HG02623 (cell line): ENCODE data around the gene TPP2.
A peak's percentile ranks its signal among the peaks of the same experiment; 100 is the strongest.

Source experiments
- ATAC-seq: cut with Tn5 transposase; IDR thresholded peaks from one replicate; pipeline ENCODE4 v1.9.1; 2021; ENCODE audit warnings: moderate library complexity; ENCODE audit not compliant: unreplicated experiment

Gene TPP2

GRCh38 chr13:102651892-102652291, 55.1 kb downstream of the TPP2 start:
- ATAC-seq = no peak

DNA sequence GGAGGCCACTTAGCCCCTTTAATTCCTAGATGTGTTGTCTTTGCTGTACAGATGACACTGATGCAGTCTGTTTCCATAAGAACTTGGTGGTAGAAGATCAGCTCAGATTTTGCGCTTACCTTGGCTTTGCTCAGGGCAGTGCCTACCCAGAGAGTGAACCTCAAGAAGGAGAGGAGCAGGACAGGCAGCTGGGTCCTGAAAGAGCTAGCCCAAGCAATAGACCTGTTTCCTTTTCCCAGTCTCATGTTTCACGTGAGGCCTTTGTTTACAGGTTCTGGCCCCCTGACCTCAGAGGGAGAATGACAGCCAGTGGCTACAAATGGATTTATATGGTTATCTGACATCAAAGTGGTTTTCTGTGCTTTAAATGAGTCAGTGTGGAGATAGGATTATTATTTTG, 58.0 kb downstream of the TPP2 start:
- ATAC-seq = no peak

DNA sequence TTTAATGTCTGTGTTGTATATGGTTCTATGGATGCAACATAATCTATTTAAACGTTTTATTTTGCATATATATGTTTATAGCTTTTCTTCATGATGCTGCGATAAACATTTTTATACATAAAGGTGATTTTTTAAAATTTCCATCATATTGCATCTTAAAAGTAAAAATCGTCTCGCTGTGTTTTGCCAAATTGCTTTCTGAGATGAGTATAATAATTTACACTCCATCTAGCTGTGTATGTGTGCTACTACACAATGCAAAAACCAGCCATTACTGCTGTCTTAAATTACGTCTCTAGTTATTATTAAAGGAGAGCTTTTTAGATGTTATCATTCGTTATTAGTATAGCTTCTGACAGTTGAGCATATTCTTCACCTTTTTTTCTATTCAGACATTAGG, 60.8 kb downstream of the TPP2 start:
- no peak for ATAC-seq

DNA sequence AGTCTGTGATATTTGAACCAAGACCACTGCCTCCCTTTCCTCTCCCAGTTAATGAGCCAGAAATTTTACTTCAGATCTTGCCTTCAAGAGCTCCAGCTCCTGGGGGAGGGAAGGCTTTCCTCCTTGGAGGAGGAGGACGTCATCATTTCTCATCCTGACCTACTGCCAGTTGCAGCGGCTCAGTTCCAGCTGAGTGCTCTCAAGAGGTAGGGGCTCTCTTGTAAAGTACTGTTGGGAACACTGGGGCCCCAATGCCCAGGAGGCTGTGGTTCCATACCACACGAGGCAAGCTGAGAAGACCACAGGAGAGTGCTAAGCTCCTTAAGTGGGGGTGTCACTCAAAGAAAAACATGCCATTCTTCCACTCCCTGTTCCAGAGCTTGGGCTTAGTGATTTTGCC, 61.9 kb downstream of the TPP2 start:
- no peak for ATAC-seq

DNA sequence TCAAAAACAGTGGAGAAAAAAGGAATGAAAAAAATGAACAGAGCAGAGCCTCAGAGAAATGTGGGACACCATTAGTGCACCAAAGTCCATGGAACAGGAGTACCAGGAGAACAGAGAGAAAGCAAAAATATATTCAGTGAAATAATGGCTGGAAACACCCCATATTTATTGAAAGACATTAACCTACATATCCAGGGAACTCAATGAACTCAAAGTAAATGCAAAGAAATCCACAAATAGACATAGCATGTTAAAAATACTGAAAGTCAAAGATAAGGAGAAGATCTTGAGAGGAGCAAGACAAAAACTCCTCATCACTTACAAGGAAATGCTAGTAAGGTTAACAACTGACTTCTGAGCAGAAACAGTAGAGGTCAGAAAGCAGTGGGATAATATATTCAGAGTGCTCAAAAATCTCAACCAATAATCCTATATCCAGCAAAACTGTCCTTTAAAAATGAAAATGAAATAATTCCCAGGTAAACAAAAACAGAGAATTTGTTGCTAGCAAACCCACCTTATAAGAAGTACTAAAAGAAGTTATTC, 62.5 kb downstream of the TPP2 start:
- no peak for ATAC-seq

DNA sequence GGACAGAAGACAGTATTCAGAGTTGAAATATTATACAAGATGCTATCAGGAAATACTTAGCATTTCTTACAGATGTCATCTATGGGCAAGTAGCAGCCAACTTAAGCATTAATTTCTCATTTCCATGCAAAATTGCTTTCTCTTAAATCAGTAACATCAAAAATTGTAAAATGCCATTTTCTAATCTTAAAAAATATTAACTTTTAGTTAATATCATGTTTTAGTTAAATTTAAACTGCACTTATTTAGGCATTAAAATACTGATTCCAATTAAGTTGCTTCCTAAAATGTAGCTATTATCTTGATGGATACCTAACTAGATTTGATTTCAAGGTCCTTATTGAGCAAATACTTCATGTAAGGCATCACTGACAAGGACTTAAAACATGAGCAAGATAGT, 70.2 kb downstream of the TPP2 start:
- ATAC-seq = no peak

DNA sequence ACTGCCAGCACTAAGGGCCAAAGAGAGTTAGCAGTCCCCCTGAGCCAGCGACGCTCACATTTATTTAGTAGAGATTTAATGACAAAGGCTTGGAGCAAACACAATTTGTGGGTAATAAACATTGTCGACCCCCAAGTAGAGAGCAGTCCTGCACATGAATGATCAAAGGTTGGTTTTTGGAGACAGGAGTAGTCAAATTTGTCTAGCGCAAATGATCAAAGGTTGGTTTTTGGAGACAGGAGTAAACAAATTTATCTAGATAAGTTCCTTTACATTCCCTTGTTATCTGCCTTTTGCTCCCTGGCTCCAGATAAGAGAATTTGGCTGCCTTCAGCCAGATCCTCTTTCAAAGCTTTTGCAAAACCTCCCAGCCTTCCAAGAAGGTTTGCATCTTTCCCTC, 71.1 kb downstream of the TPP2 start:
- ATAC-seq = no peak

- ATAC-seq = no peak
Observed at GRCh38 chr13:102670130-102670529, 73.3 kb downstream of the TPP2 start.

DNA sequence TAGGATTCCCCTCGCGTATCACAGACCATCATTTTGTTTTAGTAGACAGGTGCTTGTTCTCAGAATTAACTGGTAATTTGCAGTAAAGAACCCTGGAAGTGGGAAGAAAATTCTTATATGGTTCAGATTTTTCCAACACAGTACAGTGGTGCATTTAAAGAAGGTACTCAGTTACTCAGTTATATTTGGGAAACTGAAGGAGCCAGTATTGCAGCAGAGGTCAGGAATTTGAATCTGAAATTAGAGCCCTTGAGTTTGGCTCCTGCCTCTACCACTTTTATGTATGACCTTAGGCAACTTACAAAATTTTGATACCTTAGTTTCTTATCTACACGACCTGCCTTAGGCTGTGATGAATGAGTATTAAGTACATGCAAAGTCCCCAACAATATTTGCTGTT, 78.3 kb downstream of the TPP2 start:
- no peak for ATAC-seq

DNA sequence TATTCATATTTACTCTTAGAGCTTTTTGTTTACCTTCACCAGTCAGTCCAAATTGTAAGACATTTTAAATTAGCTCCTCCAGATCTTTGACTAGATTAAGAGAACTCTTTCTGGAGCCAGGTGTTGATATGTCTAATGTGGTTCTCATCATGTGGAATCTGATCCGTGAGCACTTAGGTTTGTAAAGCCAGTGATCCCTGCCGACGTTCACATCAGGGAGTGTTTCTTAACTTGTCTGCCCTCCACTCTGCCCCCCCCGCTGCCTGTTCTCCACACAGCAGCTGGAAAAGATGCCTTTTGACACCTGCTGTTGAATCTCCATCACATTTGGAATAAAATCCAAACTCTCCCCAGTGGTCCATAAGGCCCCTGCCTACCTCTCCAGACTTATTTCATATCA, 80.3 kb downstream of the TPP2 start:
- no peak for ATAC-seq

- ATAC-seq = no peak
Observed at GRCh38 chr13:102678339-102679107, 81.7 kb downstream of the TPP2 start.

DNA sequence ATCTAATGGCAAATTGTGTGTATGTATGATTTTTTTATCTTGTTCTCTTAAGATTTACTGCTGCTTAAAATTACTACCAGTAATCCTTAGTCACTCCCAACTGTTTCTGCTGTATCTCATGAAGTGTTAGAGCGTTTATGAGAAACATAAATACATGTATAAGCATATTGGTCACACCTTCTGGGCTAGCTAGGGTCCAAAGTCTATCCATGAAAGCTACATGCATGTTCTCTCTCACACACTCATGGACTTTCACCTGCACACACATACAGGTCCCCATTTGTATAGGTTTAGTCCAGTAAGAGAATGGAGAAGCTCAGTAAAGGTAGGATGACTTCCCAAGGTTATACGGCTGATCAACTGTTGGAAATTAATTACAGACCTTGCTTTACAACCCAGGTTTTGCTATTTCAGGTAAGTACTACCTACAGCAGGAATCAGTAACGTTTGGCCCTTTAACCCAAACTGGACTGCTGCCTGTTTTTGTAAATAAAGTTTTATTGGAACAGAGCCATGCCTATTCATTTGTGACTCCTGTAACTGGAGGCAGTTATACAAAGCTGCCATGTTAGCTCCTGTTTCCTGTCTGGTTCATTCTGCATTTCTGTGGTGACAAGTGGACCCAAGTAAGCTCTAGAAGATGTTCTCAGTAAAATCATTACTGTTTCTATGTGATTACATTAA, 82.8 kb downstream of the TPP2 start:
- ATAC-seq = no peak

DNA sequence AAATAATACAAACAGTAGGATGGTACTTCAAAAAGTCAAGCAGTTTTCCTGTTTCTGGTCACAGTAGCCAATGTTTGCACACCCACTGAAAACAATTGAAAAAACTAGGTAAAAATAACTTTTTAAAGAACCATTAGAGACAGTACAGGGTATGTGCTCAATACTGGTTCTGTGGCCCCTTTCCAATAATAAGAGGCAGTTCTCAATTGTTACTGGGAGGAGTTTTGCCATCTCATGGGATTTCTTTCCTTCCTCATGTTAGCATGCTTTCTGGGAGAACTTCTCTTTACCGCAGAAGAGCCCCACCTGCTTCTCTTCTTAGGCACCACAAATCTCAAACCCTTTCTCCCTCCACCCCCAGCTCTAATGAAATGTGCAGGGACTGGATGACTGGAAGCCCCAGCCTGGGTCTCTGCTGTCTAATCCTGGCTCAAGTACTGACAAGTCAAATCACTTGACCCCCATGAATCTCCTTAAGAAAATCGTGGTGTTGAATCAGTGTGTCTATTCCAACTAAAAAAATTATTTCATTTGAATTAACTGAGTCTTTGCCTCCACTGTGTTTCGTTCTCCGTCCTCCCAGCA, 83.4 kb downstream of the TPP2 start:
- no peak for ATAC-seq

GRCh38 chr13:102680842-102681740, 84.3 kb downstream of the TPP2 start:
- ATAC-seq = peak; percentile 34

GRCh38 chr13:102682211-102682610, 85.4 kb downstream of the TPP2 start:
- no peak for ATAC-seq

DNA sequence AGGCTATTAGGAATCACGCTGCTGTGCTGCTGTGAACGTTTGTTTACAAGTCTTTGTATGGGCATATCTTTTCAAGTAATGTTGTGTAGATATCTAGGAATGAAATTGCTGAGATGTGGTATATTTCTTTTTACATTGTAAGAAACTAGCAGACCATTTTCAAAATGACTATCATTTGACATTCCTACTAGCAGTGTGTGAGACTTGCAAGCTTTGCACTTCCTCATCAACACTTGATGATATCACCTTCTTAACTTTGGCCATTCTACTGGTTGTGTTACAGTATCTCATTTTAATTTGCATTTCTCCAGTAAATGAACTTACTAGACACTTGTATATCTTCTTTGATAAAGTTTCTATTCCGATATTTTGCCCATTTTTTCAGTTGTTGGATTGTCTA, 85.9 kb downstream of the TPP2 start:
- no peak for ATAC-seq

DNA sequence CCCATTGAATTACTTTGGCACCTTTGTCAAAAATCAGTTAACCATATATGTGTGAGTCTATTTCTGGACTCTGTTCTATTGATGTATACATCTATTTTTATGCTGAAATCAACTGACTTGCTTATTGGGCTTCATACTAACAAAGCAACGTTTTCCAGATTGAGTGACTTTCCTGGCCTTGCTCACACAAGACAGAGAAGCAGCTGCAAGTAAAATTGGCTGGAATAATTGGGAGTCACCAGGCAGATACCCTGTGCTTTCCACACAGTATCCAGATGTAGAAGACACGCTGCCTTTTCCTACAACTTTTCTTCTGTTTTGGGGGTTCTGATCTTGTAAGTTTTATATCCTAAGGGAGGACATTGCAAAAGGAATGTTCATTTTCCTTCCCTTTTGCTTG, 86.9 kb downstream of the TPP2 start:
- ATAC-seq = no peak

DNA sequence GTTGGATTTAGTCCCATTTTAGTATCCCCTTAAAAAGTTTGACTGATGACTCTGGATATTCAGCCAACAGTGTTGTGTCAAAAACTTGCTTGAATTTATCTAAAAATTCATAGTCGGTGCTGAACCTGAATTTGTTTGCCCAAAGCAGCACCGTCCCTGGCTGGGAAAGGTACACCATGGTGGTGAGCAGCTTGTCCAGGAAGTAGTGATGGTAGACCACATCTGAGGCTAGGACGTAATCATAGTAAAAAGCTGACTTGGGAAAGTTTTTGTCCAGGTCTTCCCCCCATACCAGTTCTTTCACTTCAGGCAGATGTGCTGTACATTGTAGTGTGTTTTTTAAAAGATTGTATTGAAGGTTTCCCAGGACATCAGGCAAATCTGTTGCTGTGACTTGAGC, 89.2 kb downstream of the TPP2 start:
- no peak for ATAC-seq

GRCh38 chr13:102687520-102687919, 90.7 kb downstream of the TPP2 start:
- ATAC-seq = no peak

DNA sequence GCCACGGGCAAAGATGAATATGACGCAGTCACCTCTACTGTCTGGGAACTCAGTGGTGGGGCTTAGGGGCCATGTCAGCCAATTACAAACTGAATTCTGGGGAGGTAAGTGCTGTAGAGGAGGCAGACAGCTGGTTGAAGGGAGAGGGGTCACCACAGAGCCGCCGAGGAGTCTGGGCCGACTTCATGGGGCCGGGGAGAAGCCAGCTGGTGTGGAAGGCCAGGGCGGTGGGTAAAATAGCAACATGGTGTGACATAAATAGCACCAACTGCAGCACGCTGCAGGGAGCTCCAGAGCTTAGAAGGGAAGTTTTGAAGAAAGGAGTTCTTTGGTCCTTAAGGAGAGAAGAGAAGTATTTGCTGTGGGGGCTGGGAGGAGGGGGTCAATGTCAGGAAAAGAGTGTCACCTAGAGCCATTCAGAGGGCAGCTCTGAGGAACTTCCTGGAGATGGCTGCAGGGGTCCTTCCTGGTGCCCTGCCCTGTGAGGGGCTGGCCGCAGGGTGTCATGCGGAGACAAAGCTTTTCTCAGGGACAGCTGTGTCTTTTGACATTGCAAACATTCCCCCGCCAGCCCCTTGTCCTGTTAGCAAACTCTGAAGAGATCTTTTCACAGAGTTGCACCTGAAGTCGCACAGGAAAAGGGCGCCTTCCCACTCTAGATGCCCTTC, 91.7 kb downstream of the TPP2 start:
- no peak for ATAC-seq

GRCh38 chr13:102690883-102691282, 94.1 kb downstream of the TPP2 start:
- ATAC-seq = no peak
